NCI-H1105 treated with DMSO at 0.1 percent for 48 hours (cell line): ENCODE measurements around the gene ATP10B.
"Not testable (repeated sequence)": the region's sequence is repeated elsewhere in the genome, so short reads cannot be mapped to it uniquely, and the experiment has no call there.

Experiments
- DNase-seq: peaks from one replicate; lab custom pipeline; 2025; lab: John Stamatoyannopoulos, UW

ATP10B gene

GRCh38 chr5:160831801-160832200 lies 20.2 kb downstream of the ATP10B start:
- DNase-seq, result no peak

- DNase-seq, result no peak
Measured at GRCh38 chr5:160824301-160825001, 27.6 kb downstream of the ATP10B start.

GRCh38 chr5:160812996-160813395 lies 39.0 kb downstream of the ATP10B start:
- DNase-seq, result not testable (repeated sequence)

GRCh38 chr5:160805376-160805775 lies 46.6 kb downstream of the ATP10B start:
- no peak for DNase-seq

GRCh38 chr5:160802592-160802991 lies 49.4 kb downstream of the ATP10B start:
- DNase-seq, result no peak

- peak; percentile 22 for DNase-seq
Measured at GRCh38 chr5:160800375-160801275, 51.4 kb downstream of the ATP10B start.

GRCh38 chr5:160799184-160799583 lies 52.8 kb downstream of the ATP10B start:
- DNase-seq, result peak; percentile 60

GRCh38 chr5:160797020-160797419 lies 55.0 kb downstream of the ATP10B start:
- DNase-seq, result no peak

GRCh38 chr5:160793530-160793899 lies 58.5 kb downstream of the ATP10B start:
- no peak for DNase-seq

- DNase-seq, result no peak
Measured at GRCh38 chr5:160792732-160793529, 59.1 kb downstream of the ATP10B start.

- DNase-seq, result no peak
Measured at GRCh38 chr5:160792281-160792680, 59.7 kb downstream of the ATP10B start.

GRCh38 chr5:160789219-160789859 lies 62.7 kb downstream of the ATP10B start:
- DNase-seq, result no peak

- no peak for DNase-seq
Measured at GRCh38 chr5:160788102-160788660, 63.8 kb downstream of the ATP10B start.

- peak; percentile 40 for DNase-seq
Measured at GRCh38 chr5:160787240-160787639, 64.8 kb downstream of the ATP10B start.

- no peak for DNase-seq
Measured at GRCh38 chr5:160774666-160775315, 77.2 kb downstream of the ATP10B start.

- no peak for DNase-seq
Measured at GRCh38 chr5:160773646-160774410, 78.2 kb downstream of the ATP10B start.

- no peak for DNase-seq
Measured at GRCh38 chr5:160772854-160773253, 79.2 kb downstream of the ATP10B start.

GRCh38 chr5:160770718-160771117 lies 81.3 kb downstream of the ATP10B start:
- DNase-seq, result no peak

- peak; percentile 88 for DNase-seq
Measured at GRCh38 chr5:160769301-160769700, 82.7 kb downstream of the ATP10B start.

- DNase-seq, result no peak
Measured at GRCh38 chr5:160767062-160767461, 84.9 kb downstream of the ATP10B start.
